ENCODE measurements around the gene CCNB2. TPM values are rescaled to one million over a fixed set of nuclear protein-coding genes. Genes with fewer than 3 reads are reported as not detected.

CCNB2 gene
- polyA plus RNA-seq, 1 of the 3 experiments (the other 2 are of a cell fraction): 46.6 TPM

- TF ChIP-seq MEF2A (IDR thresholded peaks at IDR 0.05; ENCODE audit: borderline replicate concordance, low read depth) (no peak), YY1 (IDR thresholded peaks at IDR 0.05; ENCODE audit: low read depth) (no peak), RFX5 (IDR thresholded peaks at IDR 0.05; ENCODE audit: low read length) (no peak)
Measured at GRCh38 chr15:59171067-59171397, 66.1 kb downstream of the CCNB2 start (continued).

GRCh38 chr15:59172289-59172901 is 67.4 kb downstream of the CCNB2 start:
- H3K4me3 ChIP-seq (ENCODE audit: low read depth in 2 of 2, low read length in 1 of 2): no peak overlapping the region
- H3K9me2 ChIP-seq: no peaks in the 10 kb centered on the region
- H3K4me1 ChIP-seq (ENCODE audit: control insufficient read depth in 1 of 2, insufficient read depth in 2 of 2, low read depth in 1 of 2, low read length in 1 of 2): peaks cover 17 to 47% of the 10 kb centered on the region in 2 experiments; a peak in 3 of 4 replicates
- no peak overlapping the region for H3K27ac ChIP-seq (ENCODE audit: low read depth in 2 of 2, low read length in 1 of 2)
- H2AFZ ChIP-seq (ENCODE audit: low read depth): no peak overlapping the region
- H3F3A ChIP-seq (replicated peaks; ENCODE audit: insufficient read depth): peaks cover 36% of the 10 kb centered on the region
- H3K27me3 ChIP-seq (ENCODE audit: insufficient read depth): no peaks in the 10 kb centered on the region
- POLR2A ChIA-PET: no interaction called here
- H3K79me2 ChIP-seq (ENCODE audit: insufficient read depth): no peaks in the 10 kb centered on the region
- CTCF ChIA-PET: interaction anchor here (0.6 to 1.7 kb wide), 5 partner anchors 11 to 320 kb away, joined by 3 to 6 read pairs (median 3); partner anchors contain the start of gene RNF111
- peaks cover 0 to 14% of the 10 kb centered on the region in 2 experiments for H3K36me3 ChIP-seq (replicated peaks in 1 of 2; ENCODE audit: control insufficient read depth in 1 of 2, insufficient read depth in 2 of 2, low read length in 1 of 2)
- H3K9me3 ChIP-seq: no peaks in the 10 kb centered on the region
- TF ChIP-seq TCF12 (IDR thresholded peaks at IDR 0.05) (no peak), CTCF (IDR thresholded peaks at IDR 0.05) (peak; percentile 52; the same call in 1 of the 2 replicates), RFX5 (IDR thresholded peaks at IDR 0.05; ENCODE audit: low read length) (no peak), RAD21 (IDR thresholded peaks at IDR 0.05; ENCODE audit: low read length) (peak; percentile 19; the same call in 1 of the 2 replicates)
- H3K4me2 ChIP-seq: no peak overlapping the region
- H4K20me1 ChIP-seq (ENCODE audit: insufficient read depth): no peaks in the 10 kb centered on the region
- WGBS (ENCODE audit: low lambda C conversion rate): 100% methylated on average over 7 of the region's 7 CpGs
- no peak overlapping the region for H3K9ac ChIP-seq
- no peak for DNase-seq

GRCh38 chr15:59173194-59173593 is 68.2 kb downstream of the CCNB2 start:
- Histone ChIP-seq H3K27ac (ENCODE audit: low read depth in 2 of 2, low read length in 1 of 2) (no peak overlapping the region), H3K36me3 (replicated peaks in 1 of 2; ENCODE audit: control insufficient read depth in 1 of 2, insufficient read depth in 2 of 2, low read length in 1 of 2) (peaks cover 0 to 14% of the 10 kb centered on the region in 2 experiments), H3K4me3 (ENCODE audit: low read depth in 2 of 2, low read length in 1 of 2) (no peak overlapping the region), H3K9ac (no peak overlapping the region), H4K20me1 (ENCODE audit: insufficient read depth) (no peaks in the 10 kb centered on the region), H3K4me1 (ENCODE audit: control insufficient read depth in 1 of 2, insufficient read depth in 2 of 2, low read depth in 1 of 2, low read length in 1 of 2) (peaks cover 17 to 44% of the 10 kb centered on the region in 2 experiments; a peak in 3 of 4 replicates), H3K4me2 (no peak overlapping the region), H3F3A (replicated peaks; ENCODE audit: insufficient read depth) (peaks cover 36% of the 10 kb centered on the region), H3K27me3 (ENCODE audit: insufficient read depth) (no peaks in the 10 kb centered on the region), H3K9me2 (no peaks in the 10 kb centered on the region), H3K79me2 (ENCODE audit: insufficient read depth) (no peaks in the 10 kb centered on the region), H3K9me3 (no peaks in the 10 kb centered on the region), H2AFZ (ENCODE audit: low read depth) (no peak overlapping the region)
- no peak for DNase-seq
- CTCF ChIA-PET: interaction anchor here (1.0 to 2.3 kb wide), 7 partner anchors 11 to 323 kb away, joined by 3 to 9 read pairs (median 6); no protein-coding TSS in a partner anchor
- TF ChIP-seq FOSL2 (IDR thresholded peaks at IDR 0.05; ENCODE audit: borderline replicate concordance, low read depth) (no peak), USF1 (IDR thresholded peaks at IDR 0.05; ENCODE audit: borderline replicate concordance, low read depth) (no peak), ELF1 (IDR thresholded peaks at IDR 0.05) (no peak), POLR2AphosphoS5 (IDR thresholded peaks at IDR 0.05; ENCODE audit: low read depth, low read length) (no peak), TEAD4 (IDR thresholded peaks at IDR 0.05; ENCODE audit: borderline replicate concordance, insufficient read depth) (no peak), GABPA (IDR thresholded peaks at IDR 0.05; ENCODE audit: low read depth) (no peak), CHD2 (IDR thresholded peaks at IDR 0.05; ENCODE audit: low read length, partially characterized antibody) (no peak), YY1 (IDR thresholded peaks at IDR 0.05; ENCODE audit: low read depth) (no peak), ZBTB33 (IDR thresholded peaks at IDR 0.05; ENCODE audit: borderline replicate concordance, low read depth) (no peak), MAX (IDR thresholded peaks at IDR 0.05; ENCODE audit: low read depth) (no peak), MXI1 (IDR thresholded peaks at IDR 0.05; ENCODE audit: low read depth, low read length) (no peak), EP300 (IDR thresholded peaks at IDR 0.05; ENCODE audit: borderline replicate concordance in 1 of 2, low read depth in 1 of 2, low read length in 1 of 2) (no peak), RCOR1 (IDR thresholded peaks at IDR 0.05; ENCODE audit: low read length) (no peak), TCF12 (IDR thresholded peaks at IDR 0.05) (no peak), FOXJ3 (CRISPR knock-in tag; IDR thresholded peaks at IDR 0.05) (no peak), USF2 (IDR thresholded peaks at IDR 0.05; ENCODE audit: borderline replicate concordance, low read depth, low read length) (no peak)
- WGBS (ENCODE audit: low lambda C conversion rate): 95% methylated on average over 5 of the region's 5 CpGs
- POLR2A ChIA-PET: no interaction called here
